ENCODE data around the gene PLXNA2.

PLXNA2 gene

GRCh38 chr1:208028526-208028925 lies 215.7 kb downstream of the PLXNA2 start:
- no peaks in the 10 kb centered on the region for H3K36me3 Mint-ChIP-seq (ENCODE audit: low read depth)
- H3K27me3 Mint-ChIP-seq, result no peaks in the 10 kb centered on the region

GRCh38 chr1:208027861-208028260 lies 216.3 kb downstream of the PLXNA2 start:
- no peak for ATAC-seq
- no peaks in the 10 kb centered on the region for H3K4me1 Mint-ChIP-seq
- no peaks in the 10 kb centered on the region for H3K36me3 Mint-ChIP-seq (ENCODE audit: low read depth)
- no peaks in the 10 kb centered on the region for H3K9me3 Mint-ChIP-seq
- H3K4me3 Mint-ChIP-seq, result no peak overlapping the region
- no peak for DNase-seq
- H3K27ac Mint-ChIP-seq, result no peak overlapping the region
- no peaks in the 10 kb centered on the region for H3K27me3 Mint-ChIP-seq

More at GRCh38 chr1:208028526-208028925, 215.7 kb downstream of the PLXNA2 start:
- Mint-ChIP-seq H3K4me1 (no peaks in the 10 kb centered on the region), H3K27ac (no peak overlapping the region), H3K9me3 (no peaks in the 10 kb centered on the region), H3K4me3 (no peak overlapping the region)
- DNase-seq, result no peak
- no peak for ATAC-seq

- DNase-seq (no peak), ATAC-seq (no peak)
- H3K4me1 Mint-ChIP-seq, result no peaks in the 10 kb centered on the region
Measured at GRCh38 chr1:208026880-208027438, 217.2 kb downstream of the PLXNA2 start.

GRCh38 chr1:208025031-208025430 lies 219.2 kb downstream of the PLXNA2 start:
- Mint-ChIP-seq H3K4me3 (no peak overlapping the region), H3K36me3 (ENCODE audit: low read depth) (no peaks in the 10 kb centered on the region), H3K27ac (no peak overlapping the region), H3K4me1 (no peaks in the 10 kb centered on the region), H3K27me3 (no peaks in the 10 kb centered on the region), H3K9me3 (no peaks in the 10 kb centered on the region)
- DNase-seq (no peak), ATAC-seq (no peak)

More at GRCh38 chr1:208026880-208027438, 217.2 kb downstream of the PLXNA2 start:
- Mint-ChIP-seq H3K27ac (no peak overlapping the region), H3K36me3 (ENCODE audit: low read depth) (no peaks in the 10 kb centered on the region), H3K4me3 (no peak overlapping the region), H3K9me3 (no peaks in the 10 kb centered on the region), H3K27me3 (no peaks in the 10 kb centered on the region)

GRCh38 chr1:208024406-208024805 lies 219.8 kb downstream of the PLXNA2 start:
- Mint-ChIP-seq H3K27me3 (no peaks in the 10 kb centered on the region), H3K9me3 (no peaks in the 10 kb centered on the region), H3K27ac (no peak overlapping the region), H3K4me3 (no peak overlapping the region), H3K4me1 (no peaks in the 10 kb centered on the region), H3K36me3 (ENCODE audit: low read depth) (no peaks in the 10 kb centered on the region)
- ATAC-seq, result no peak
- no peak for DNase-seq

- peaks cover 2% of the 10 kb centered on the region for H3K27me3 Mint-ChIP-seq
- DNase-seq (no peak), ATAC-seq (no peak)
- H3K4me3 Mint-ChIP-seq, result no peak overlapping the region
- H3K4me1 Mint-ChIP-seq, result no peaks in the 10 kb centered on the region
- no peak overlapping the region for H3K27ac Mint-ChIP-seq
- no peaks in the 10 kb centered on the region for H3K9me3 Mint-ChIP-seq
- no peaks in the 10 kb centered on the region for H3K36me3 Mint-ChIP-seq (ENCODE audit: low read depth)
Measured at GRCh38 chr1:208019257-208019656, 224.9 kb downstream of the PLXNA2 start.

GRCh38 chr1:208015255-208015654 lies 228.9 kb downstream of the PLXNA2 start:
- H3K9me3 Mint-ChIP-seq, result no peaks in the 10 kb centered on the region
- H3K27ac Mint-ChIP-seq, result no peak overlapping the region
- peaks cover 2% of the 10 kb centered on the region for H3K27me3 Mint-ChIP-seq
- no peak for DNase-seq
- no peaks in the 10 kb centered on the region for H3K4me1 Mint-ChIP-seq
- H3K4me3 Mint-ChIP-seq, result no peak overlapping the region
- ATAC-seq, result no peak
- H3K36me3 Mint-ChIP-seq (ENCODE audit: low read depth), result no peaks in the 10 kb centered on the region

- H3K4me1 Mint-ChIP-seq, result no peaks in the 10 kb centered on the region
- no peaks in the 10 kb centered on the region for H3K36me3 Mint-ChIP-seq (ENCODE audit: low read depth)
- H3K27me3 Mint-ChIP-seq, result peaks cover 2% of the 10 kb centered on the region
- no peak overlapping the region for H3K27ac Mint-ChIP-seq
- no peak overlapping the region for H3K4me3 Mint-ChIP-seq
- DNase-seq (no peak), ATAC-seq (no peak)
- no peaks in the 10 kb centered on the region for H3K9me3 Mint-ChIP-seq
Measured at GRCh38 chr1:208013210-208013609, 231.0 kb downstream of the PLXNA2 start.

GRCh38 chr1:208012721-208013120 lies 231.5 kb downstream of the PLXNA2 start:
- Mint-ChIP-seq H3K4me3 (no peak overlapping the region), H3K27ac (no peak overlapping the region), H3K36me3 (ENCODE audit: low read depth) (no peaks in the 10 kb centered on the region), H3K27me3 (no peaks in the 10 kb centered on the region), H3K9me3 (no peaks in the 10 kb centered on the region), H3K4me1 (no peaks in the 10 kb centered on the region)
- ATAC-seq, result no peak
- DNase-seq, result no peak

GRCh38 chr1:208010487-208011071 lies 233.6 kb downstream of the PLXNA2 start:
- H3K27ac Mint-ChIP-seq, result no peak overlapping the region
- H3K27me3 Mint-ChIP-seq, result no peaks in the 10 kb centered on the region
- no peaks in the 10 kb centered on the region for H3K9me3 Mint-ChIP-seq
- H3K4me1 Mint-ChIP-seq, result no peaks in the 10 kb centered on the region
- H3K36me3 Mint-ChIP-seq (ENCODE audit: low read depth), result no peaks in the 10 kb centered on the region
- no peak overlapping the region for H3K4me3 Mint-ChIP-seq
- no peak for DNase-seq
- ATAC-seq, result no peak

GRCh38 chr1:208009706-208010444 lies 234.3 kb downstream of the PLXNA2 start:
- no peaks in the 10 kb centered on the region for H3K27me3 Mint-ChIP-seq
- DNase-seq, result no peak

GRCh38 chr1:208009303-208009702 lies 234.9 kb downstream of the PLXNA2 start:
- no peak for DNase-seq

More at GRCh38 chr1:208009706-208010444, 234.3 kb downstream of the PLXNA2 start:
- ATAC-seq, result no peak
- no peak overlapping the region for H3K27ac Mint-ChIP-seq
- H3K9me3 Mint-ChIP-seq, result no peaks in the 10 kb centered on the region
- H3K4me1 Mint-ChIP-seq, result no peaks in the 10 kb centered on the region
- no peak overlapping the region for H3K4me3 Mint-ChIP-seq
- H3K36me3 Mint-ChIP-seq (ENCODE audit: low read depth), result no peaks in the 10 kb centered on the region

GRCh38 chr1:208008534-208008933 lies 235.7 kb downstream of the PLXNA2 start:
- H3K4me3 Mint-ChIP-seq, result no peak overlapping the region
- H3K27ac Mint-ChIP-seq, result no peak overlapping the region
- H3K9me3 Mint-ChIP-seq, result no peaks in the 10 kb centered on the region

More at GRCh38 chr1:208009303-208009702, 234.9 kb downstream of the PLXNA2 start:
- Mint-ChIP-seq H3K4me3 (no peak overlapping the region), H3K27ac (no peak overlapping the region), H3K36me3 (ENCODE audit: low read depth) (no peaks in the 10 kb centered on the region), H3K9me3 (no peaks in the 10 kb centered on the region), H3K27me3 (no peaks in the 10 kb centered on the region), H3K4me1 (no peaks in the 10 kb centered on the region)
- ATAC-seq, result no peak

GRCh38 chr1:208007938-208008342 lies 236.2 kb downstream of the PLXNA2 start:
- H3K4me1 Mint-ChIP-seq, result no peaks in the 10 kb centered on the region
- H3K27ac Mint-ChIP-seq, result no peak overlapping the region
- no peaks in the 10 kb centered on the region for H3K36me3 Mint-ChIP-seq (ENCODE audit: low read depth)
- H3K27me3 Mint-ChIP-seq, result no peaks in the 10 kb centered on the region
- H3K9me3 Mint-ChIP-seq, result no peaks in the 10 kb centered on the region
- ATAC-seq (no peak), DNase-seq (no peak)
- H3K4me3 Mint-ChIP-seq, result no peak overlapping the region

More at GRCh38 chr1:208008534-208008933, 235.7 kb downstream of the PLXNA2 start:
- Mint-ChIP-seq H3K4me1 (no peaks in the 10 kb centered on the region), H3K27me3 (no peaks in the 10 kb centered on the region), H3K36me3 (ENCODE audit: low read depth) (no peaks in the 10 kb centered on the region)
- ATAC-seq (no peak), DNase-seq (no peak)

GRCh38 chr1:208007319-208007937 lies 236.8 kb downstream of the PLXNA2 start:
- DNase-seq (no peak), ATAC-seq (no peak)
- Mint-ChIP-seq H3K4me1 (no peaks in the 10 kb centered on the region), H3K27me3 (peaks cover 1% of the 10 kb centered on the region), H3K4me3 (no peak overlapping the region), H3K9me3 (no peaks in the 10 kb centered on the region), H3K36me3 (ENCODE audit: low read depth) (no peaks in the 10 kb centered on the region), H3K27ac (no peak overlapping the region)
